SK-N-MC (cell line): ENCODE results near the gene CPLX4.

ENCODE experiments used
- EZH2 ChIP-seq: fragments of 200-600 bp; sonication (generic); IDR thresholded peaks from one replicate; pipeline ENCODE4 v1.6.1; 2017; ENCODE audit warnings: antibody characterized with exemption
- POLR2AphosphoS5 ChIP-seq: IDR thresholded peaks from 2 replicates; pipeline ENCODE4 v1.6.1; 2012; ENCODE audit warnings: mild to moderate bottlenecking, low read depth, low read length, borderline replicate concordance

DNA sequence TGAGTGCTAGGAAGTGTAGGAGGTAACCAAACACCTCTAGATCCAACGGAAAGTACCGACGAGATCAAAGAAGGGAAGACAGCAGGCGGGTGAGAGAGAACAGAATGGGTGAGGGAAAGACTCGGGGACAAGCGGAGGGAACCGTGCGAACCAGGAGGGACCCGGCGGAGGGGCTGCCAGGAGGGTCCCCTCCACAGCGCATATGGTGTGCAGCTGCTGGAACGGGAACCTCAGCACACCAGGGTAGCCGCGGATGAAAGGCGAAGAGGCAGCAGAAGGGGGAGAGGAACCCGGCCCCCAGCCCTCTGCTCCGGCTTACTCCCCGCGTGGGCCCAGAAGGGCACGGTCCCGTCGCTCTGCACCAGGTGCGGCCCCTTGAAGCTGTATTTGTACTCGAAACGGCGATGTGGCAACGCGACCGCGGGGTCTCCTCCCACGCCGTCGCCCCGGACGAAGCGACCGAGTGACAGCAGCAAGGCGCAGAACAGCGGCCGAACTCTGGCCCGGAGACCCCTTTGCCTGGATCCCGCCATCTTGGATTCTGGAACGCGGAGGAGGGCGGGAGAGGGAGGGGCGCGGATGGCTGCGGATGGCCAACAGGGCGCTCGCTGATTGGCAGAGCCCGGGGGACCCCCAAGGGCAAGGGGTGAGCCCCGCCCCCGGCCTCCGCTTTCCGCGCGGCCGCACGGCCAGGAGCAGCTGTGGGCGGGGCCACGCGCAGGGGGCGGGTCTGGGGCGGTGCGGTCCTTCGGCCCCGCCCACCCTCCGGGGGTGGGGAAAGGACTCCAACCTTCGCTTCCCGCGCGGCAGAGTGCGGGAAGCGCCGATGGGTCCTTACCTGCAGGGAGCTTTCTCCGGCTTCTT is 40.5 kb upstream of the CPLX4 start, which contains the start of gene LMAN1:
- TF ChIP-seq EZH2 (no peak), POLR2AphosphoS5 (peak; percentile 87)
